SK-N-SH (cell line): Measurements from ENCODE around the gene TRRAP. TPM values are rescaled to one million over a fixed set of nuclear protein-coding genes. Genes with fewer than 3 reads are reported as not detected.

Experiments used
- CTCF ChIA-PET: fragments of 300-600, 350-600 bp; formaldehyde crosslinking; extraction: SDS; loops from one replicate; lab custom pipeline; 2021; lab: Yijun Ruan, JAX
- POLR2A ChIA-PET: fragments of 350-600 bp; sonication (Branson Sonifier 250); formaldehyde crosslinking; extraction: SDS; loops from one replicate; lab custom pipeline; 2020; ENCODE audit warnings: antibody characterized with exemption, inconsistent platforms; lab: Yijun Ruan, JAX
- DNase-seq: peaks from one replicate; pipeline ENCODE4 v3.0.0; 2012
- H2AFZ ChIP-seq: fragments of 200-600 bp; sonication (generic); 2 replicates; pipeline ENCODE4 v1.8.1; 2016; ENCODE audit warnings: antibody characterized with exemption, mild to moderate bottlenecking, low read depth
- H3F3A ChIP-seq: fragments of 200-600 bp; sonication (generic); replicated peaks from 2 replicates; pipeline ENCODE3; 2016; ENCODE audit warnings: antibody characterized with exemption, mild to moderate bottlenecking; ENCODE audit not compliant: insufficient read depth
- H3K27ac ChIP-seq, 2 experiments: fragments of 200-500 bp in 1 of 2; fragments of 200-600 bp in 1 of 2; sonication (Bioruptor generic) in 1 of 2; sonication (generic), shearing (Covaris generic) in 1 of 2; 2 replicates each; pipeline versions ENCODE4 v1.5.1 to v1.6.1; 2014 to 2016; ENCODE audit warnings: low read depth in 2 of 2, inconsistent platforms in 1 of 2, low read length in 1 of 2, mild to moderate bottlenecking in 1 of 2, mixed read lengths in 1 of 2
- H3K27me3 ChIP-seq: fragments of 200-600 bp; sonication (generic), shearing (Covaris generic); 2 replicates; pipeline ENCODE4 v1.6.1; 2016; ENCODE audit warnings: mixed run types; ENCODE audit not compliant: insufficient read depth
- H3K36me3 ChIP-seq, 2 experiments: fragments of 200-500 bp in 1 of 2; fragments of 200-600 bp in 1 of 2; sonication (Bioruptor generic) in 1 of 2; sonication (generic) in 1 of 2; replicated peaks in 1 of 2; 2 replicates each; pipeline versions ENCODE3 to v1.5.1; 2014 to 2016; ENCODE audit warnings: low read length in 1 of 2, mild to moderate bottlenecking in 1 of 2; ENCODE audit not compliant: insufficient read depth in 2 of 2, control insufficient read depth in 1 of 2
- H3K4me1 ChIP-seq, 2 experiments: fragments of 200-500 bp in 1 of 2; fragments of 200-600 bp in 1 of 2; sonication (Bioruptor generic) in 1 of 2; sonication (generic), shearing (Covaris generic) in 1 of 2; 2 replicates each; pipeline versions ENCODE4 v1.5.1 to v1.6.1; 2014 to 2016; ENCODE audit warnings: low read depth in 1 of 2, low read length in 1 of 2, mixed run types in 1 of 2; ENCODE audit not compliant: insufficient read depth in 2 of 2, control insufficient read depth in 1 of 2
- H3K4me2 ChIP-seq: fragments of 200-600 bp; sonication (generic), shearing (Covaris generic); 2 replicates; pipeline ENCODE4 v1.6.1; 2017; ENCODE audit warnings: mixed run types
- H3K4me3 ChIP-seq, 2 experiments: fragments of 200-500 bp in 1 of 2; fragments of 200-600 bp in 1 of 2; sonication (Bioruptor generic) in 1 of 2; sonication (generic), shearing (Covaris generic) in 1 of 2; 2 replicates each; pipeline versions ENCODE4 v1.5.1 to v1.8.1; 2014 to 2016; ENCODE audit warnings: low read depth in 2 of 2, inconsistent platforms in 1 of 2, low read length in 1 of 2, mild to moderate bottlenecking in 1 of 2, mixed read lengths in 1 of 2, moderate library complexity in 1 of 2
- H3K79me2 ChIP-seq: fragments of 200-600 bp; sonication (generic); 2 replicates; pipeline ENCODE4 v1.8.1; 2017; ENCODE audit warnings: mild to moderate bottlenecking; ENCODE audit not compliant: insufficient read depth
- H3K9ac ChIP-seq: fragments of 200-600 bp; sonication (generic); 2 replicates; pipeline ENCODE4 v1.6.1; 2017; ENCODE audit warnings: mixed run types
- H3K9me2 ChIP-seq: fragments of 200-600 bp; sonication (generic); 2 replicates; pipeline ENCODE4 v1.6.1; 2017; ENCODE audit warnings: mixed run types
- H3K9me3 ChIP-seq: fragments of 200-600 bp; sonication (generic); 2 replicates; pipeline ENCODE4 v1.6.1; 2017; ENCODE audit warnings: mixed run types, mild to moderate bottlenecking, moderate library complexity
- H4K20me1 ChIP-seq: fragments of 200-600 bp; sonication (generic); 2 replicates; pipeline ENCODE4 v1.6.1; 2017; ENCODE audit warnings: mild to moderate bottlenecking, mixed run types; ENCODE audit not compliant: insufficient read depth
- ELF1 ChIP-seq: IDR thresholded peaks from 2 replicates; pipeline ENCODE4 v1.4.0; 2012
- FOSL2 ChIP-seq: IDR thresholded peaks from 2 replicates; pipeline ENCODE4 v1.4.0; 2012; ENCODE audit warnings: low read depth, mild to moderate bottlenecking, moderate library complexity, borderline replicate concordance
- FOXM1 ChIP-seq: IDR thresholded peaks from 2 replicates; pipeline ENCODE4 v1.4.0; 2012; ENCODE audit warnings: low read depth, mild to moderate bottlenecking
- GATA2 ChIP-seq: sonication (generic); formaldehyde crosslinking; IDR thresholded peaks from 2 replicates; pipeline ENCODE4 v1.5.0; 2020; ENCODE audit warnings: mild to moderate bottlenecking, missing genetic modification reagents
- JUND ChIP-seq: IDR thresholded peaks from 2 replicates; pipeline ENCODE4 v1.4.0; 2012
- MAX ChIP-seq: IDR thresholded peaks from 2 replicates; pipeline ENCODE4 v1.4.0; 2012; ENCODE audit warnings: low read depth
- NRF1 ChIP-seq: IDR thresholded peaks from 2 replicates; pipeline ENCODE4 v1.6.1; 2012; ENCODE audit warnings: low read depth, mild to moderate bottlenecking, low read length
- PBX3 ChIP-seq: IDR thresholded peaks from 2 replicates; pipeline ENCODE4; 2012
- RCOR1 ChIP-seq: fragments of 150-350 bp; IDR thresholded peaks from 2 replicates; pipeline ENCODE4 v1.6.1; 2017; ENCODE audit warnings: antibody characterized with exemption, low read length
- REST ChIP-seq: IDR thresholded peaks from 2 replicates; pipeline ENCODE4 v1.6.1; 2012; ENCODE audit warnings: mild to moderate bottlenecking, low read depth, low read length, moderate library complexity
- RFX5 ChIP-seq: IDR thresholded peaks from 2 replicates; pipeline ENCODE4 v1.6.1; 2012; ENCODE audit warnings: mild to moderate bottlenecking, improper control_type of control experiment, low read length
- SIN3A ChIP-seq: IDR thresholded peaks from 2 replicates; pipeline ENCODE4 v1.6.1; 2012; ENCODE audit warnings: low read depth, mild to moderate bottlenecking, low read length, moderate library complexity, borderline replicate concordance
- TAF1 ChIP-seq: IDR thresholded peaks from 2 replicates; pipeline ENCODE4 v1.6.1; 2012; ENCODE audit warnings: low read depth, mild to moderate bottlenecking, low read length, moderate library complexity, borderline replicate concordance
- TCF12 ChIP-seq: IDR thresholded peaks from 2 replicates; pipeline ENCODE4 v1.4.0; 2012
- USF1 ChIP-seq: IDR thresholded peaks from 2 replicates; pipeline ENCODE4 v1.4.0; 2012; ENCODE audit warnings: low read depth, borderline replicate concordance
- YY1 ChIP-seq: IDR thresholded peaks from 2 replicates; pipeline ENCODE4 v1.4.0; 2012; ENCODE audit warnings: low read depth, mild to moderate bottlenecking
- ZBTB33 ChIP-seq: IDR thresholded peaks from 2 replicates; pipeline ENCODE4 v1.4.0; 2012; ENCODE audit warnings: low read depth, borderline replicate concordance
- whole genome bisulfite sequencing: methylation state at CpG from one replicate; pipeline ENCODE4 v1.1.6; 2017; ENCODE audit warnings: low lambda C conversion rate; 5-methylcytosine and 5-hydroxymethylcytosine counted together
- polyA plus RNA-seq, 3 experiments: library from polyadenylated mRNA; depleted of rRNA; stranded (reverse); fragments of >200 nt; gene quantifications; 2 replicates each; pipeline ENCODE4 v1.2.3, GENCODE V29; 2012

Gene TRRAP
- polyA plus RNA-seq, 1 of the 3 experiments (the other 2 are of a cell fraction): 24.9 TPM

GRCh38 chr7:98881561-98882315, 3.4 kb downstream of the TRRAP start:
- H3F3A ChIP-seq: no peaks in the 10 kb centered on the region
- H3K36me3 ChIP-seq: peaks cover 45 to 55% of the 10 kb centered on the region in 2 experiments
- no peak for DNase-seq
- H4K20me1 ChIP-seq: peaks cover 36% of the 10 kb centered on the region
- H3K9ac ChIP-seq: no peak overlapping the region
- H3K4me2 ChIP-seq: no peak overlapping the region
- ChIA-PET CTCF (interaction anchor here (1.0 kb wide), 1 partner anchor 42 kb away, joined by 3 read pairs; no protein-coding TSS in a partner anchor), POLR2A (no interaction called here)
- H2AFZ ChIP-seq: no peak overlapping the region
- peaks cover 86% of the 10 kb centered on the region for H3K79me2 ChIP-seq
- no peaks in the 10 kb centered on the region for H3K9me3 ChIP-seq
- H3K4me3 ChIP-seq: no peak overlapping the region
- no peaks in the 10 kb centered on the region for H3K27me3 ChIP-seq
- 96% methylated on average over 9 of the region's 9 CpGs for WGBS
- peaks cover 0 to 15% of the 10 kb centered on the region in 2 experiments; a peak in 1 of 4 replicates for H3K4me1 ChIP-seq
- 0 out of 2 replicates have a peak, but pooled peaks have one; percentile 20 for TF ChIP-seq GATA2
- no peak for TF ChIP-seq SIN3A
- H3K9me2 ChIP-seq: no peaks in the 10 kb centered on the region
- no peak overlapping the region for H3K27ac ChIP-seq

- Histone ChIP-seq H3K4me1 (peaks cover 0 to 7% of the 10 kb centered on the region in 2 experiments; a peak in 1 of 4 replicates), H3K4me3 (no peak overlapping the region), H3K27ac (no peak overlapping the region), H4K20me1 (peaks cover 33% of the 10 kb centered on the region), H3K36me3 (peaks cover 62 to 71% of the 10 kb centered on the region in 2 experiments), H3K9me2 (no peaks in the 10 kb centered on the region), H3K27me3 (no peaks in the 10 kb centered on the region), H3K9me3 (no peaks in the 10 kb centered on the region), H3K4me2 (no peak overlapping the region), H3K9ac (no peak overlapping the region), H2AFZ (no peak overlapping the region), H3K79me2 (peaks cover 88% of the 10 kb centered on the region), H3F3A (no peaks in the 10 kb centered on the region)
- CTCF ChIA-PET: interaction anchor here (0.8 to 1.1 kb wide), 2 partner anchors 18 to 463 kb away, joined by 3 to 4 read pairs; no protein-coding TSS in a partner anchor
- TF ChIP-seq RCOR1 (no peak), RFX5 (no peak), SIN3A (no peak), REST (no peak), ELF1 (no peak), TAF1 (no peak), USF1 (no peak), JUND (no peak), FOSL2 (no peak), ZBTB33 (no peak), NRF1 (no peak), YY1 (no peak), MAX (no peak), PBX3 (no peak), TCF12 (no peak), FOXM1 (no peak)
- no peak for DNase-seq
- 93% methylated on average over 4 of the region's 4 CpGs for WGBS
- POLR2A ChIA-PET: interaction anchor here (0.7 kb wide), 1 partner anchor 12 kb away, joined by 4 read pairs; no protein-coding TSS in a partner anchor
Observed at GRCh38 chr7:98884416-98884815, 6.1 kb downstream of the TRRAP start.
